OCI-LY3 (cell line): ENCODE measurements around the gene TWIST2.

ENCODE experiments used
- H2AFZ ChIP-seq: fragments of 200-600, 300-600 bp; shearing (Covaris generic); 2 replicates; pipeline ENCODE4 v1.6.0; 2014; ENCODE audit warnings: antibody characterized with exemption, low read depth, low read length
- H3K27ac ChIP-seq: fragments of 200-600, 300-600 bp; sonication (generic); 2 replicates; pipeline ENCODE4 v1.5.1; 2014; ENCODE audit warnings: mild to moderate bottlenecking, low read length, moderate library complexity, mixed read lengths
- H3K27me3 ChIP-seq: fragments of 200-600, 300-600 bp; sonication (generic); 2 replicates; pipeline ENCODE4 v1.6.1; 2014; ENCODE audit warnings: low read depth, low read length, mixed read lengths
- H3K36me3 ChIP-seq: fragments of 200-600, 300-600 bp; sonication (generic); replicated peaks from 2 replicates; pipeline ENCODE3; 2014; ENCODE audit warnings: low read depth, low read length, mixed read lengths
- H3K4me1 ChIP-seq: fragments of 300-600, 200-600 bp; sonication (generic); 2 replicates; pipeline ENCODE4 v1.6.1; 2014; ENCODE audit warnings: low read length, mixed read lengths
- H3K4me2 ChIP-seq: fragments of 200-600, 300-600 bp; sonication (generic); 2 replicates; pipeline ENCODE4 v1.6.1; 2014; ENCODE audit warnings: low read length, mixed read lengths
- H3K4me3 ChIP-seq: fragments of 300-600, 200-600 bp; sonication (generic); 2 replicates; pipeline ENCODE4 v1.5.1; 2014; ENCODE audit warnings: antibody characterized with exemption, mild to moderate bottlenecking, low read length, moderate library complexity
- H3K79me2 ChIP-seq: fragments of 300-600, 200-600 bp; shearing (Covaris generic); 2 replicates; pipeline ENCODE4 v1.6.1; 2014; ENCODE audit warnings: mild to moderate bottlenecking, low read length, mixed read lengths
- H3K9ac ChIP-seq: fragments of 300-600, 200-600 bp; shearing (Covaris generic); 2 replicates; pipeline ENCODE4 v1.6.0; 2014; ENCODE audit warnings: mild to moderate bottlenecking, low read length, moderate library complexity
- H3K9me3 ChIP-seq: fragments of 200-600, 300-600 bp; shearing (Covaris generic); 2 replicates; pipeline ENCODE4 v1.6.1; 2014; ENCODE audit warnings: low read length, mixed read lengths; ENCODE audit not compliant: insufficient read depth
- H4K20me1 ChIP-seq: fragments of 200-600, 300-600 bp; sonication (generic); 2 replicates; pipeline ENCODE4 v1.6.1; 2016; ENCODE audit warnings: low read length, mixed read lengths; ENCODE audit not compliant: insufficient read depth
- EZH2phosphoT487 ChIP-seq: fragments of 200-600 bp; shearing (Covaris generic); IDR thresholded peaks from 2 replicates; pipeline ENCODE4 v1.6.1; 2018; ENCODE audit warnings: antibody characterized with exemption, mixed run types, low read depth
- TF ChIP-seq, protein P1 (sequence below): fragments of 200-600, 300-600 bp; sonication (generic); IDR thresholded peaks from 2 replicates; pipeline ENCODE4 v1.5.1; 2014; ENCODE audit warnings: antibody characterized with exemption, low read length, low read depth

TWIST2 gene

DNA sequence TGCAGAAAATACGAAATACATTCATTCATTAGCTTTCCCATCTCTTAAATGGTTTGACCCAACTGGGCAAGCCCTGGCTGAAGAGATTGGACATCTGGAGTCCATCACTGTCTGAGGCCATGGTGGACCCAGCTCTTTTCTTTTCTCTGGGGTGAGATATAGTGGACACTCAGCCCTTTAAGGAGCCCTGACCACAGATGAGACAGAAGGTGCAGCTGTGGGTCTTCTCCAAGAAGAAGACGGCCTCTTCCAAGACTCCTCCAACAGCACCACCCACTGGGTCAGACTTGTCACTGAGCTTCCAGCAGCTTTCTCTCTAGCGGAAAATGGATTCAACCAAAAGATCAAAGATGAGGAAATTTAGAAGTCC, 27.2 kb downstream of the TWIST2 start:
- Histone ChIP-seq H3K4me2 (no peak overlapping the region), H3K4me1 (no peaks in the 10 kb centered on the region), H3K27ac (no peak overlapping the region), H3K27me3 (no peaks in the 10 kb centered on the region), H3K79me2 (no peaks in the 10 kb centered on the region), H3K36me3 (no peaks in the 10 kb centered on the region), H3K9ac (no peak overlapping the region), H3K9me3 (no peaks in the 10 kb centered on the region), H2AFZ (no peak overlapping the region), H3K4me3 (no peak overlapping the region), H4K20me1 (no peaks in the 10 kb centered on the region)
- no peak for TF ChIP-seq EZH2phosphoT487
- TF ChIP-seq, protein P1, sequence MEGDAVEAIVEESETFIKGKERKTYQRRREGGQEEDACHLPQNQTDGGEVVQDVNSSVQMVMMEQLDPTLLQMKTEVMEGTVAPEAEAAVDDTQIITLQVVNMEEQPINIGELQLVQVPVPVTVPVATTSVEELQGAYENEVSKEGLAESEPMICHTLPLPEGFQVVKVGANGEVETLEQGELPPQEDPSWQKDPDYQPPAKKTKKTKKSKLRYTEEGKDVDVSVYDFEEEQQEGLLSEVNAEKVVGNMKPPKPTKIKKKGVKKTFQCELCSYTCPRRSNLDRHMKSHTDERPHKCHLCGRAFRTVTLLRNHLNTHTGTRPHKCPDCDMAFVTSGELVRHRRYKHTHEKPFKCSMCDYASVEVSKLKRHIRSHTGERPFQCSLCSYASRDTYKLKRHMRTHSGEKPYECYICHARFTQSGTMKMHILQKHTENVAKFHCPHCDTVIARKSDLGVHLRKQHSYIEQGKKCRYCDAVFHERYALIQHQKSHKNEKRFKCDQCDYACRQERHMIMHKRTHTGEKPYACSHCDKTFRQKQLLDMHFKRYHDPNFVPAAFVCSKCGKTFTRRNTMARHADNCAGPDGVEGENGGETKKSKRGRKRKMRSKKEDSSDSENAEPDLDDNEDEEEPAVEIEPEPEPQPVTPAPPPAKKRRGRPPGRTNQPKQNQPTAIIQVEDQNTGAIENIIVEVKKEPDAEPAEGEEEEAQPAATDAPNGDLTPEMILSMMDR = no peak

DNA sequence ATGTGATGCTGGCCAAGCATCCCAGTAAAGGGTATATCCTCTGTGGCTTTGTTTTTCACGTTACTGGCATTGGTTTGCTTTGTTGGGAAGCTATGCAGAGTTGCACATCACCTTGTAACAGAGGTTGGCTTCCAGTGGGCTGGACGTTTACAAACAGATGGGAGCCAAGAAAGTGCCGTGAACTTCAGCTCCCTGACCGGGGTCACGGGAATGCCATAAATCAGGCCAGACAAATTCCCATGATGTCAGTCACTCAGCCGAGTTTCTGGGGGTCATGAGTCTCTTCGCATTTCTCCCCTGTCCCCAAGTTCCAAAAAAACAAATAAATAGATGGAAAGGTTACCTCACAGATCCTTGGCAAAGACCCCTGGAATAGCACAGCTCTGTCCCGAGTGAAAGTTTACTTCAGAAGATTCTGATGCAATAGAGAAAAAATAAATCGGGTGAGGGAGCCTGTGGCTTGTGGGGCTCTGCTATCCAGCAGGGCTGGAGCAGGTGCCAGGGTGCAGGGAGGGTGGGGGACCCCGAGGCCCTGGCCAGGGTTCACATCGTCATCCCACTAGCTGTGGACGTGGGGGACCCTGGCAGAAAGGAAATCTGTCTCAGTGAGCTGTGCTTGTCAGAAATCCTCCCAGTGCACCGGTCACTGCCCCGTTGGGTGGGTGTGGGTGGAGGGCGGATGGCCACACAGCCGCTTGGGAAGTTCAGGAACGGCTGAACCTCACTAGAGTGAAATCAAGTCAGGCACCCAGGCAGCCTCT, 27.8 kb downstream of the TWIST2 start:
- no peak overlapping the region for H3K4me2 ChIP-seq
- TF ChIP-seq EZH2phosphoT487 = no peak
- TF ChIP-seq, protein P1 = no peak
- H4K20me1 ChIP-seq = no peaks in the 10 kb centered on the region

DNA sequence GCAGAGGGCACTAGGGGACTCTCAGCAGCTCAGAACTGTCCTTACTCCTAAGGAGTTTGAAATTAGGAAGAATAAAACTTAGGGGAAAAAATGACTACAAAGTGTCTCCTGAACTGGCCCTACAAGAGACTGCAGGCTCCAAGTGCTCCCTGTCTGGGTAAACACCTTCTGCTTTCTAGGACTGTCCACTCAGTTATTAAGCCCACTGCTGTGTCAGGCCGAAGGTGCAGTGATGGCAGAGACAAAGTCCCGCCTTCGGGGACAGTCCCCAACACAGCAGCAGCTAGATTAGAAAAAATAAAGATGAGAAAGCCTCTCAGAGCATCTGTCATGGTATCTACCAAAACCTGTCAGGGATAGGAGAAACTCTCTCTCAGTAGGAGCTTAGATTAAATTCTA, 28.3 kb downstream of the TWIST2 start:
- Histone ChIP-seq H3K27me3 (no peaks in the 10 kb centered on the region), H3K4me1 (no peaks in the 10 kb centered on the region), H4K20me1 (no peaks in the 10 kb centered on the region), H3K9me3 (no peaks in the 10 kb centered on the region), H3K9ac (no peak overlapping the region), H3K4me2 (no peak overlapping the region), H3K36me3 (no peaks in the 10 kb centered on the region), H3K27ac (no peak overlapping the region), H3K79me2 (no peaks in the 10 kb centered on the region), H2AFZ (no peak overlapping the region), H3K4me3 (no peak overlapping the region)
- TF ChIP-seq, protein P1 = no peak
- no peak for TF ChIP-seq EZH2phosphoT487

More for the DNA sequence above, 27.8 kb downstream of the TWIST2 start:
- no peak overlapping the region for H3K9ac ChIP-seq
- H3K4me3 ChIP-seq = no peak overlapping the region
- no peaks in the 10 kb centered on the region for H3K79me2 ChIP-seq
- no peaks in the 10 kb centered on the region for H3K27me3 ChIP-seq
- no peaks in the 10 kb centered on the region for H3K9me3 ChIP-seq
- no peaks in the 10 kb centered on the region for H3K36me3 ChIP-seq
- no peak overlapping the region for H2AFZ ChIP-seq
- H3K27ac ChIP-seq = no peak overlapping the region
- no peaks in the 10 kb centered on the region for H3K4me1 ChIP-seq

DNA sequence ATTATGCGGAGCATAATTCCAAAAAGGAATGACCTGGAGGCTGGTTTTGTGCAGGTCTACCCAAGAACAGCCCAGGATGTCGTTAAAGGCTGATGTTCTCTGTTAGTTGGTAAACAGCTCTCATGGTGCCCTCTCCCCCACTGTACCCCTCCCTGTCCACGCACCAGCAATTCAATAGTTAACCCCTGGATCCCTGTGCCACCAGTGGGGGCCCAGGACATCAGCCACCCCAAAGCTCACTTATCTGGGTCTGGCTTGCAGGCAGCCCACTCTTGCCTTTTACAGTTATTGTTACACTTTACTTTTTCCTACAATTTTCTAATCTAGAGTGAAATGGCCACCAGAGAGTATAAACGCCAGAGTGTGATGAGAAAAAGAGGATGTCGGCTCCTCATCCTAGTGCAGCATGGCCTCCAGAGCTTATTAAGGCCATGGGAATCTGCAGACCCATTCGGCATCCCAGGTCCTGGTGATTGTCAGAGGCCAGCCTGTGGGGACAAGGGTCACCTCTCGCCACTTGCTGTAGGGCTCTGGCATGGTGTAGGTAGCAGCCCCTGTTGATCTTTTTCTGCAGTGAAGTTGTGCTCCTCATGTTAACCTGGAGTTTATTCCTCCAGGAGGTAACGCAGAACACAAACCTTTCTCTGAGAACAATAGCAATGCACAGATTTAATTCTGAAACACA, 30.3 kb downstream of the TWIST2 start:
- TF ChIP-seq, protein P1 = no peak
- TF ChIP-seq EZH2phosphoT487 = no peak
- no peak overlapping the region for H2AFZ ChIP-seq
- no peaks in the 10 kb centered on the region for H3K9me3 ChIP-seq
- no peaks in the 10 kb centered on the region for H3K4me1 ChIP-seq
- no peak overlapping the region for H3K4me2 ChIP-seq
- no peak overlapping the region for H3K27ac ChIP-seq
- H3K4me3 ChIP-seq = no peak overlapping the region
- H3K36me3 ChIP-seq = no peaks in the 10 kb centered on the region
- H3K79me2 ChIP-seq = no peaks in the 10 kb centered on the region
- H3K9ac ChIP-seq = no peak overlapping the region
- no peaks in the 10 kb centered on the region for H4K20me1 ChIP-seq
- H3K27me3 ChIP-seq = no peaks in the 10 kb centered on the region
